H1 (cell line): ENCODE data around the gene EHD4.

Experiments
- BRCA1 ChIP-seq: IDR thresholded peaks from 2 replicates; pipeline ENCODE4 v1.6.1; 2012; ENCODE audit warnings: low read depth, low read length, improper control_type of control experiment
- CTCF ChIP-seq, 3 experiments: IDR thresholded peaks; 1 replicate in 2 of 3; 2 replicates in 1 of 3; pipeline versions ENCODE4 v1.5.1 to v1.6.1; 2011; ENCODE audit warnings: low read length in 3 of 3, mild to moderate bottlenecking in 3 of 3, inconsistent platforms in 2 of 3, low read depth in 1 of 3, moderate library complexity in 1 of 3; ENCODE audit not compliant: insufficient read depth in 1 of 3; ENCODE audit errors: control extremely low read depth in 1 of 3
- EGR1 ChIP-seq: IDR thresholded peaks from 2 replicates; pipeline ENCODE4 v1.6.1; 2011; ENCODE audit warnings: low read depth, low read length, borderline replicate concordance
- FOSL1 ChIP-seq: IDR thresholded peaks from 2 replicates; pipeline ENCODE4 v1.6.1; 2011; ENCODE audit warnings: mild to moderate bottlenecking, low read depth, low read length, moderate library complexity; ENCODE audit not compliant: insufficient read depth
- HDAC6 ChIP-seq: IDR thresholded peaks from one replicate; pipeline ENCODE4 v1.7.1; 2012; ENCODE audit warnings: low read depth, mild to moderate bottlenecking, inconsistent platforms, low read length, moderate library complexity
- JUND ChIP-seq: IDR thresholded peaks from 2 replicates; pipeline ENCODE4 v1.6.1; 2011; ENCODE audit warnings: mild to moderate bottlenecking, improper control_type of control experiment, low read length
- KDM1A ChIP-seq: fragments of 200-600, 300-600 bp; sonication (generic); IDR thresholded peaks from 2 replicates; pipeline ENCODE4 v1.7.1; 2016; ENCODE audit warnings: mild to moderate bottlenecking, low read length, borderline replicate concordance
- NRF1 ChIP-seq: IDR thresholded peaks from 2 replicates; pipeline ENCODE4 v1.6.1; 2011; ENCODE audit warnings: mild to moderate bottlenecking, low read depth, low read length, improper control_type of control experiment
- RFX5 ChIP-seq: IDR thresholded peaks from 2 replicates; pipeline ENCODE4 v1.6.1; 2011; ENCODE audit warnings: low read depth, low read length, improper control_type of control experiment, borderline replicate concordance
- TCF12 ChIP-seq: IDR thresholded peaks from 2 replicates; pipeline ENCODE4 v1.6.1; 2011; ENCODE audit warnings: low read depth, mild to moderate bottlenecking, low read length

GRCh38 chr15:41945221-41945620 lies 27.1 kb downstream of the EHD4 start:
- TF ChIP-seq CTCF (IDR thresholded peaks at IDR 0.05; ENCODE audit: control extremely low read depth in 1 of 3, insufficient read depth in 1 of 3, low read depth in 1 of 3, low read length in 3 of 3) (no peak), BRCA1 (no peak), NRF1 (no peak), JUND (no peak), FOSL1 (no peak), TCF12 (no peak), HDAC6 (no peak), EGR1 (no peak), KDM1A (no peak), RFX5 (no peak)
